K562 (cell line): ENCODE measurements around the gene C2CD5.

Experiments
- HDAC2 ChIP-seq: fragments of 450-650 bp; IDR thresholded peaks from 2 replicates; pipeline ENCODE4 v1.6.1; 2016; ENCODE audit warnings: mild to moderate bottlenecking
- SRSF7 ChIP-seq: fragments of 200-400 bp; formaldehyde crosslinking; optimal IDR thresholded peaks from 2 replicates; pipeline ENCODE3; 2017; ENCODE audit warnings: mild to moderate bottlenecking, low read depth, low read length
- ZKSCAN1 ChIP-seq: fragments of 150-350 bp; IDR thresholded peaks from 2 replicates; pipeline ENCODE4 v1.6.1; 2016; ENCODE audit warnings: low read depth, low read length
- ZNF512 ChIP-seq: IDR thresholded peaks from 2 replicates; pipeline ENCODE4 v1.6.1; 2016; ENCODE audit warnings: missing genetic modification characterization, missing compliant biosample characterization

GRCh38 chr12:22562036-22563028 lies 18.0 kb upstream of the C2CD5 start:
- TF ChIP-seq ZNF512 (tag), result no peak
- no peak for TF ChIP-seq SRSF7
- TF ChIP-seq ZKSCAN1, result no peak
- TF ChIP-seq HDAC2, result no peak
